ENCODE data around the gene DIP2C. TPM values are rescaled to one million over a fixed set of nuclear protein-coding genes. Genes with fewer than 3 reads are reported as not detected.
"Not testable (repeated sequence)": the region's sequence is repeated elsewhere in the genome, so short reads cannot be mapped to it uniquely, and the experiment has no call there.

Gene DIP2C
- total RNA-seq, 8 experiments from 2014 or later = 1.9 to 26.3 (median 19.8) TPM

DNA sequence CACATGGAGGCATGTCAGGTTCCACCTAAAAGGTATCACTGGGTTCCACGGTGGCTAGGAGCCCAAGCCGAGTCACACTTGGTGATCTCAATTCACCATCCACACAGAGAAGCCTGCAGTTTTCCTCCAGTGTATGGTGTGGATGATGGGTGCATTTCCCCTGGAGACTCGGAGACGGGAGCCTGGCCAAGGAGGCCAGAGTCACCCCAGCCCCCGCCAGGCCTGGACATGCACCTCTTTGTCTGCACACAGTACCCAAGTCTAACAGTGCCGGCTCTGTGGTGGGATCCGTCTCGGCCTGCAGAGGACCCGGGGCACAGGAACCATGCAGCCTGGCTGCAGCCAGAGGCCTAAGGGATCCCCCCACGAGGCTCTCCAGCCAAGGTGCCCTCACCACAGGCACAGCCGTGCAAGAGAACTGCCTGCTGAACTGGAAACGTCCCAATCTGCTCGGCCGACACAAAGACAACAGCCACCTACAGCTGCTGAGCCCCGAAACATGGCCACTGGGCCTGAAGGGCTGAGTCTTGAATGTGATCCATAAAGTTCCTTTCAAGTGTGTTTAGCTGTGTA, 75.2 kb downstream of the DIP2C start:
- H3K27ac ChIP-seq = peak overlapping the region; percentile 23 to 53
- 80 to 100% (median 100%) methylated on average over 1 to 6 of the region's 15 CpGs; no CpG with 5 or more reads in 7 of the 10 experiments for WGBS, 10 experiments
- in situ Hi-C loops (cut with MboI; ENCODE audit: low pct_unique_long_range_greater_than_20kb in 2 of 9, low sequenced_read_pairs in 9 of 9, unreplicated experiment in 9 of 9) = loop anchor here in 1 of 9 experiments (25.0 kb wide), 1 partner anchor 102 kb away; no protein-coding TSS in a partner anchor
- H3K4me3 ChIP-seq = no peak overlapping the region
- peak in 1 of 8 experiments; percentile 2 for ATAC-seq (replicated peaks in 6 of 8)
- peaks cover 42 to 57% of the 10 kb centered on the region in 2 donors for H3K4me1 ChIP-seq (replicated peaks in 1 of 2)

DNA sequence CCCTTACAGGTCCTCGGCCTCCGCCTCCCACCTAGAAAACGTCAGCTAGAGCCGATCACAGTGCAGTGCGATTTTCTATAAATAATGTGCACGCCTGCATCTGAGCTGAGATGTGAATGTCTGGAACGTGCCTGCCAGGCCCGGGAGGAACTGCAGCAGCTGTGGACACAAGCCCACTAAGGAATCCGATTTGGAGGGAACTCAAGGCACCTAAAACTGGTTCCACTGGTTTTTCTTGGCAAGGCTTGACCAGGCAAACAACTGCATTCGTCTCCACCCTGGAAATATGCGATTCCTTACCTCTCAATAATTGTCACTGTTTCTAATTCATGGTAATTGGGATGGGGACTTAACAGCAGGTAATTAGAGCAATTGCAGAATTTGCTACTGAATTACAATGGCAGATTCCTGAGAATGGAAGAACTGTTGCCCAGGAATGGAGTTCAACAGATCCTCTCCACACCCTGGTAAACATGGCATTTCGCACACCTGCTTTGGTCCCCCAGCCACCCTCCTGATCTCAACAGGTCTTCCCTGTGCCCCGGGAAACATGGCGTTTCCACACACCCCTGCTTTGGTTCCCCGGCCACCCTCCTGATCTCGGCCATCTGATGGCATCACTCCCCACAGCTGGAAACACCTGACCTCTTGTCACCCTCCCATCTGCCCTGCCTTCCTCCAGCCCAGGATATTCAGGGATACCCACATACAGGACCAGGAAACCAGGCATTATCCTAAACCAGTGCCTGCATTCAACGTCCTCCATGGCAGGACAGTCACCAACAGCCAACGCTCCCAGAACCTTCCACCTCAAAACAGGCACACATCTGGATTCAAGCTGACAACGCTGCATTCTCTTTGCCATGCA, 76.0 kb downstream of the DIP2C start:
- WGBS, 10 experiments = 62 to 92% (median 80%) methylated on average over 2 to 14 of the region's 19 CpGs; no CpG with 5 or more reads in 3 of the 10 experiments
- H3K27ac ChIP-seq = no peak overlapping the region
- ATAC-seq (replicated peaks in 6 of 8) = peak in 2 of 8 experiments; percentile 20 to 21
- in situ Hi-C loops (cut with MboI; ENCODE audit: low pct_unique_long_range_greater_than_20kb in 2 of 9, low sequenced_read_pairs in 9 of 9, unreplicated experiment in 9 of 9) = loop anchor here in 1 of 9 experiments (25.0 kb wide), 1 partner anchor 101 kb away; no protein-coding TSS in a partner anchor
- H3K4me1 ChIP-seq (replicated peaks in 1 of 2) = peaks cover 42 to 63% of the 10 kb centered on the region in 2 donors
- H3K4me3 ChIP-seq = no peak overlapping the region

DNA sequence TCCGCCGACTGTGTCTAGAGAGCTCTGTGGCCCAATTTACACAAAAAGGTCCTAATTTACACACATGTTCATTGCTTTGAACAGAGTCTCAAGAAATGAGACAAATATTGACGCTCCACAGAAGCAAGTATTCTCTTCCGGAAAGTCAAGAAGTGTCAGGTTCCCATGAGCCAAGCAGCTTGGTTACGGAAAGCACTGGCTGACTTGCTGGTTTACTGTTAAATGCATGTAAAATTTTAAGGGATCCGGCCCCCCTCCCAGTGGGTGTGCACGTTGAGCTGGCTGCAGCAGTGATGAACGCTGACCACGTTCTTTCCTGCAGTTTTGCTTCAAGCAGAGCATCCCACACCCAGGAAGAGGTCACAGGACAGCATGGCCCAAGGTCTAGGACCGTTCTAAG, 76.8 kb downstream of the DIP2C start:
- WGBS, 10 experiments = 44 to 100% (median 88%) methylated on average over 1 to 9 of the region's 10 CpGs; no CpG with 5 or more reads in 1 of the 10 experiments
- in situ Hi-C loops (cut with MboI; ENCODE audit: low pct_unique_long_range_greater_than_20kb in 2 of 9, low sequenced_read_pairs in 9 of 9, unreplicated experiment in 9 of 9) = loop anchor here in 1 of 9 experiments (25.0 kb wide), 1 partner anchor 100 kb away; no protein-coding TSS in a partner anchor
- H3K4me3 ChIP-seq = no peak overlapping the region
- peaks cover 43 to 65% of the 10 kb centered on the region in 2 donors for H3K4me1 ChIP-seq (replicated peaks in 1 of 2)
- peak in 3 of 8 experiments; percentile 11 to 58 (median 39) for ATAC-seq (replicated peaks in 6 of 8)
- H3K27ac ChIP-seq = no peak overlapping the region

DNA sequence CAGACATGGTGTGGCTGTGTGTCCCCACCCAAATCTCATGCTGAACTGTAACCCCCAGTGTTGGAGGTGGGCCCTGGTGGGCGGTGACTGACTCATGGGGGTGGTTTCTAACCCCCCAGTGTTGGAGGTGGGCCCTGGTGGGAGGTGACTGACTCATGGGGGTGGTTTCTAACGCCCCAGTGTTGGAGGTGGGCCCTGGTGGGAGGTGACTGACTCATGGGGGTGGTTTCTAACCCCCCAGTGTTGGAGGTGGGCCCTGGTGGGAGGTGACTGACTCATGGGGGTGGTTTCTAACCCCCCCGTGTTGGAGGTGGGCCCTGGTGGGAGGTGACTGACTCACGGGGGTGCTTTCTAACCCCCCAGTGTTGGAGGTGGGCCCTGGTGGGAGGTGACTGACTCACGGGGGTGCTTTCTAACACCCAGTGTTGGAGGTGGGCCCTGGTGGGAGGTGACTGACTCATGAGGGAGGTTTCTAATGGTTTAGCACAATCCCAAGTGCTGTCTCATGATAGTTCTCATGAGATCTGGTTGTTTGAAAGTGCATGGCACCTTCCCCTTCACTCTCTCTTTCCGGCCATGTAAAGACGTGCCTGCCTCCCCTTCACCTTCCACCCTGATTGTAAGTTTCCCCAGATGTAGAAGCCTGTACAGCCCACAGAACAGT, 78.7 kb downstream of the DIP2C start:
- 30 to 100% (median 70%) methylated on average over 1 to 2 of the region's 7 CpGs; no CpG with 5 or more reads in 6 of the 10 experiments for WGBS, 10 experiments
- ATAC-seq (replicated peaks in 6 of 8); H3K27ac ChIP-seq; H3K4me3 ChIP-seq: not testable (repeated sequence)
- in situ Hi-C loops (cut with MboI; ENCODE audit: low pct_unique_long_range_greater_than_20kb in 2 of 9, low sequenced_read_pairs in 9 of 9, unreplicated experiment in 9 of 9) = loop anchor here in 1 of 9 experiments (25.0 kb wide), 1 partner anchor 98 kb away; no protein-coding TSS in a partner anchor
- H3K4me1 ChIP-seq (replicated peaks in 1 of 2) = peaks cover 46 to 70% of the 10 kb centered on the region in 2 donors

DNA sequence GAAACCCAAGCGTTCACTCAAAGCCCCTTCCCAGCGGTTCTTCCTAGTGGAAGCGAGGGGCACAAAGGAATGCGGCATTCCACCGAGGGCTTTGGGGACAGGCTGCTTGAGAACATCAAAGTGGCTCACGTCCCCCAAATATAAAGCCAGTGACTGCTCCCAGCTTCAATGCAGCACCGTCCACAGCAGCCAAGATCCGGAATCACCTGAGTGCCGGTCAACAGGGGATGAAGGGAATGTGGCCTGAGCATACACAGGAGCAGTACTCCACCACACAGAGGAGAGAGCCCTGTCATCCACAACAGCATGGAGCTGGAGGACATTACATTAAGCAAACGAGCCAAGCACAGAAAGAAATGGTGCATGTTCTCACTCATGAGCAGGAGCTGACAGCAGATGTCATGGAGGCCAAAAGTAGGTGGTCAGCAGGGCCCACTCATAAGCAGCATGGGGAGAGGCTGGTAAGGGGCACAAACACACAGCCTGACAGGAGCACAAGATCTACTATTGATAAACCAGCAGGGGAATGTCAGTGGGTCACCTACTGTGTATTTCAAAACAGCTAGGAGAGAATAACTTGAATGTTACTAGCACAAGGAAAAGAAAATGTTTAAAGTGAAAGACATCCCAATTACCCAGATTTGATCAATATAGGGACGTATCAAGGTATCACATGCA, 79.5 kb downstream of the DIP2C start:
- peaks cover 41 to 70% of the 10 kb centered on the region in 2 donors for H3K4me1 ChIP-seq (replicated peaks in 1 of 2)
- no peak overlapping the region for H3K27ac ChIP-seq
- WGBS, 10 experiments = 38 to 100% (median 83%) methylated on average over 1 to 8 of the region's 11 CpGs; no CpG with 5 or more reads in 2 of the 10 experiments
- ATAC-seq (replicated peaks in 6 of 8) = peak in 5 of 8 experiments; percentile 4 to 47 (median 37)
- in situ Hi-C loops (cut with MboI; ENCODE audit: low pct_unique_long_range_greater_than_20kb in 2 of 9, low sequenced_read_pairs in 9 of 9, unreplicated experiment in 9 of 9) = loop anchor here in 1 of 9 experiments (25.0 kb wide), 1 partner anchor 98 kb away; no protein-coding TSS in a partner anchor
- no peak overlapping the region for H3K4me3 ChIP-seq

DNA sequence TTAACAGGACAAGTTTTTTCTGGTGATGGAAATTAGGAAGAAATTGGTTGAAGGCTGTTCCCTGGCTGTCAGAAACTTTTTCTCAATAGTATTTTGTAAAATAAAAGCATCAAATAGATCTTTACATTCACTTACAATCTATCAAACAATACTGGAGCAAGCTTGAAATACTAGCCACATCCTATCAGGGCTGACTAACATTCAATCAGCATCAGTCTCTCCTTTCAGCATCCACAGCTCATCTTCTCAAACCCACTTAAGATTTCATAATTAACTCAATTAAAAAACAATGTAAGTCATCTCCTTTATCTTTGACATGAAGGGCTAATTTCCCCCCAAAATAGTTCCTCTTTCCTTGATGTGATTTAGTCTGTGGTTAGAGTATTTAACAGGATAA, 80.2 kb downstream of the DIP2C start:
- in situ Hi-C loops (cut with MboI; ENCODE audit: low pct_unique_long_range_greater_than_20kb in 2 of 9, low sequenced_read_pairs in 9 of 9, unreplicated experiment in 9 of 9) = loop anchor here in 1 of 9 experiments (25.0 kb wide), 1 partner anchor 97 kb away; no protein-coding TSS in a partner anchor
- peaks cover 33 to 70% of the 10 kb centered on the region in 2 donors for H3K4me1 ChIP-seq (replicated peaks in 1 of 2)
- H3K27ac ChIP-seq = no peak overlapping the region
- no peak for ATAC-seq (replicated peaks in 6 of 8)
- no peak overlapping the region for H3K4me3 ChIP-seq

DNA sequence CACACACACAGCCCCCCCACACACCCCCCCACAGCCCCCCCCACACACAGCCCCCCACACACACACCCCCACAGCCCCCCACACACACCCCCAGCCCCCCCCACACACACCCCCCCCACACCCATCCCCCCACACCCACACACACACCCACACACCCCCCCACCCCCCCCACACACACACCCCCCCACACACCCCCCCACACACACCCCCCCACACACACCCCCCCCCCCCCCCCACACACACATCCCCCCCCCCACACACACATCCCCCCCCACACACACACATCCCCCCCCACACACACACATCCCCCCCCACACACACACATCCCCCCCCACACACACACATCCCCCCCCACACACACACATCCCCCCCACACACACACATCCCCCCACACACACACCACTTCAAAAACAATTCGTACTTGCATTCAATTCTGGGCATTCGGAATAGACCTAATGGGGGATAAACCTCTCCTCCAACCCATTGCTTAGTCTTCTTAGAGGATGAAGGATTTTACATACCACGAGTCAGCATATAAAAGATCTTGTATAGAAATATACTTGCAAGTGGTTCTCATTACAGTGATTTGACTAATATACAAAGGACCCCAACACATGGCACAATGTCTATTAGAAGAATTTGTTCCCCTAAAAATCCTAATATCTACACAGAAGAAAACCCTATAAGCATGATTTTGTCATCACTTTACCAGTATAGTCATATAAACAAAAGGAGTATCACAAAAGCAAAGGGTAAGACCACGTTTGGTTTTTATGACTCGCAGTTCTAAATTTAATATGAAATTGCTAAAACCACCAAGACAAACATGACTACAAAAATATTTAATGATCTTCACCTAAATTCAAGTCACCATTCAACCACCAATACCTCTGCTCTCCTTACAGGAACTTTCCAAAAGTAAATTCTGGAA, 80.9 kb downstream of the DIP2C start:
- H3K4me1 ChIP-seq (replicated peaks in 1 of 2) = peaks cover 28 to 65% of the 10 kb centered on the region in 2 donors
- no peak overlapping the region for H3K4me3 ChIP-seq
- in situ Hi-C loops (cut with MboI; ENCODE audit: low pct_unique_long_range_greater_than_20kb in 2 of 9, low sequenced_read_pairs in 9 of 9, unreplicated experiment in 9 of 9) = loop anchor here in 1 of 9 experiments (25.0 kb wide), 1 partner anchor 96 kb away; no protein-coding TSS in a partner anchor
- no peak overlapping the region for H3K27ac ChIP-seq
- WGBS, 10 experiments = 20 to 100% (median 62%) methylated on average over 1 to 4 of the region's 5 CpGs; no CpG with 5 or more reads in 5 of the 10 experiments
- no peak for ATAC-seq (replicated peaks in 6 of 8)

DNA sequence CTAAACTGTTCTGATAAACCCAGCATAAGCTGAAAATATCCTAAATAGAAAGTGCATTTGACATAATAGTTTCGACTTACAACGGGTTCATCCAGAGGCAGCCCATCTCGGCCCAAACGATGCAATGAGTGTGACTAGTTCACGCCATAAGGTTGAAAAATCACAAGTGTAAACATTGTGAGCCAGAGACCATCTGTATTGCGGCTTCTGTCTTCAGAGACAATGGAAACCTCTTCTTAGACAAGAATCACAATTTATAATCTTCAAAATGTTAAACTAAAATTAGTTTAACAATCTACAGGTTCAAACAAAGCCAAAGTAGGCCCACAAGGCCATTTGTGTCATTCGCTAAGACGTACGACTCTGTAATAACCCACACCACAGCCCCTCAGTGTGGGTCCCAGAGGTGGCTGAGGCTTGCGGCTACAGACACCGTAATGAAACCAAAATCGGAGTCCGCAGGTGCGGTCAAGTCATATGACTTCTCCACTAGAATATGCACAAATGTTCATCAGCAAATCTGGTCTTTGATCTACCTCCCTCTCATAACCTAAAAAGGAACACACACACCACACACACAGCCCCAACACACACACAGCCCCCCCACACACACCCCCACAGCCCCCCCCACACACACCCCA, 81.8 kb downstream of the DIP2C start:
- WGBS, 10 experiments = 52 to 100% (median 80%) methylated on average over 2 to 8 of the region's 14 CpGs
- Histone ChIP-seq H3K27ac (no peak overlapping the region), H3K4me3 (no peak overlapping the region), H3K4me1 (replicated peaks in 1 of 2) (peaks cover 18 to 61% of the 10 kb centered on the region in 2 donors)
- ATAC-seq (replicated peaks in 6 of 8) = peak in 6 of 8 experiments; percentile 35 to 83 (median 53)
- in situ Hi-C loops (cut with MboI; ENCODE audit: low pct_unique_long_range_greater_than_20kb in 2 of 9, low sequenced_read_pairs in 9 of 9, unreplicated experiment in 9 of 9) = loop anchor here in 1 of 9 experiments (25.0 kb wide), 1 partner anchor 95 kb away; no protein-coding TSS in a partner anchor

DNA sequence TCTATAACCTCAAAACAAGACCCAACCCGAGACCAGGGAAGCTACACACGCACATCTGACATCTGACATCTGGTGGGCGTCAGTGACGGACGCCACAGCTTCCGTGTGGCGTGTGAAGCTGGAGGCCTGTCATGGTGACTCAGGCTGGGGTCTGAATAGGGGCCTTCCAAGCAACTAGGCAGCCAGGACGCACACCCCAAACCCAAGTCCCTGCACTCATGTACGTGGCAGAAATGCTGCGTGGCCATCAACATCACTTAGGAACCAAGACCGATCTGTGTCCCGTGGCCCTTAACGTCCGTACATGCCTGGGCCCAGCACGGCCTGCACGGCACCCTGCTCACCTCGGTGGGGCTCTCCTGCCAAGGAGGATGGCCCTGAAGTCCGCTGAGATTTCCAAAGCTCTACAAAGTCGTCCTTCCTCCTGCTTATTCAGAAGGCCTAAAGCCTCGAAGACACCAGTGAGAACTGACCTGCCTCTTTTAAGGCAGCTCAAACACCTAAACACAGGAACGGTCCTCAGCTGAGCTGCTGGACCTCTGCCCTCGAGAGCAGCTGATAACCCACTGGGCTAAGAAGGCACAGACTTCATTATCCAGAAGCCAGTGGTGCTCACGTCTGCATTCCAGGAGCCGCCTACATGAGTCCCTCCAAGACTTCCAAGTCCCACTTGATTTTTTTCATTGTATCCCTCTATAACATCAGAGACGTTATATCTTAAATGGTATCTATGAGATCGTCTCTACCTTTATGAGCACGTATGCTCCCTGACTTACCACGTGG, 82.5 kb downstream of the DIP2C start:
- in situ Hi-C loops (cut with MboI; ENCODE audit: low pct_unique_long_range_greater_than_20kb in 2 of 9, low sequenced_read_pairs in 9 of 9, unreplicated experiment in 9 of 9) = loop anchor here in 1 of 9 experiments (25.0 kb wide), 1 partner anchor 95 kb away; no protein-coding TSS in a partner anchor
- Histone ChIP-seq H3K4me1 (replicated peaks in 1 of 2) (peaks cover 18 to 54% of the 10 kb centered on the region in 2 donors), H3K27ac (no peak overlapping the region), H3K4me3 (no peak overlapping the region)
- ATAC-seq (replicated peaks in 6 of 8) = peak in 4 of 8 experiments; percentile 19 to 38 (median 25)
- WGBS, 10 experiments = 43 to 100% (median 84%) methylated on average over 1 to 12 of the region's 28 CpGs; no CpG with 5 or more reads in 1 of the 10 experiments

DNA sequence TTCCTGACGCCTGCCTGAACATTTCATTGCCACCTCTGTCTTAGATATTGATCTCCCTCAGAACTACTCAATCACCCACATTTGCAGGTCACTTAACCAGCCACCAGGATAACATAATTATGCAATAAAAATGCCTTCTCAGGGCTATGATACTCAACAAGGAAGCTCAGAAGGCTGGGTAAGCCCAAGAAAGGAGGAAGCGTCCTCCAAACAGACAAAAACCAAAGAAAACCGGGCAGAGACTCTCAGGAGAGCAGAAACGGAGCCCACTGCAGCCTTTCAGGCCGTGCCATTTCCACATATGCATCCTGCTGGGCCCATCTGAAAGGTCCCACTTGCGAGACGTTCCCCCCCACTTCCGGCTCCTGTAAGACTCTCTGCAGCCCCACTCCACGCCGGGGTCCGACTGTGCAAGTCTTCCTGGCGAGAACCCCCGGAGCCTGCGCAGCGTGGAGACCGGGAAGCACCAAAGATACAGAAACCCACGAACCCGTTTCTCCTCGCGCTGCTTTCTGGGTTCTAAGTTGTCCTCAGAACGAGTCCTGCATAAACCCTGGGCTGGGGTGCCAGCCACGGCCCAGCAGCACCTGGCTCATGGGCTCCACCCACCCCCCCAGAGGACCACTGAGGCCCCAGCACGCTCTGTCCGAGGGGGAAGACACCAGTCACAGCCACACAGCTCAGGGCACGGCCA, 83.7 kb downstream of the DIP2C start:
- Histone ChIP-seq H3K27ac (no peak overlapping the region), H3K4me3 (no peak overlapping the region), H3K4me1 (replicated peaks in 1 of 2) (peaks cover 18 to 54% of the 10 kb centered on the region in 2 donors)
- in situ Hi-C loops (cut with MboI; ENCODE audit: low pct_unique_long_range_greater_than_20kb in 2 of 9, low sequenced_read_pairs in 9 of 9, unreplicated experiment in 9 of 9) = loop anchor here in 1 of 9 experiments (25.0 kb wide), 1 partner anchor 93 kb away; no protein-coding TSS in a partner anchor
- peak in 1 of 8 experiments; percentile 43 for ATAC-seq (replicated peaks in 6 of 8)
- 80 to 100% (median 95%) methylated on average over 1 to 8 of the region's 25 CpGs; no CpG with 5 or more reads in 3 of the 10 experiments for WGBS, 10 experiments

All from motor neuron (in vitro differentiated cells).